GM12891 (cell line): ENCODE data around the gene TCF15.

Experiments used
- POLR2A ChIP-seq: IDR thresholded peaks from 2 replicates; pipeline ENCODE4 v1.6.1; 2011; ENCODE audit warnings: low read depth, low read length, control low read depth
- POLR2AphosphoS5 ChIP-seq: IDR thresholded peaks from 2 replicates; pipeline ENCODE4 v1.6.1; 2011; ENCODE audit warnings: low read depth, low read length, control low read depth
- POU2F2 ChIP-seq: IDR thresholded peaks from 2 replicates; pipeline ENCODE4 v1.6.1; 2011; ENCODE audit warnings: low read depth, mild to moderate bottlenecking, control low read depth, low read length, moderate library complexity
- SPI1 ChIP-seq: IDR thresholded peaks from 2 replicates; pipeline ENCODE4 v1.6.1; 2011; ENCODE audit warnings: low read depth, low read length, control low read depth
- TAF1 ChIP-seq: IDR thresholded peaks from 2 replicates; pipeline ENCODE4 v1.6.1; 2011; ENCODE audit warnings: low read depth, low read length, control low read depth

GRCh38 chr20:655726-656624 lies 45.9 kb upstream of the TCF15 start:
- TF ChIP-seq POU2F2, result no peak
- no peak for TF ChIP-seq TAF1
- no peak for TF ChIP-seq POLR2A
- no peak for TF ChIP-seq SPI1
- no peak for TF ChIP-seq POLR2AphosphoS5
